HCT116 (cell line): ENCODE data around the gene SELENOM. TPM values are rescaled to one million over a fixed set of nuclear protein-coding genes. Genes with fewer than 3 reads are reported as not detected.

ENCODE experiments used
- ATAC-seq: fragments of 200-7000 bp; cut with Tn5 transposase; 2 replicates; pipeline ENCODE4 v1.9.1; 2020; ENCODE audit warnings: mild to moderate bottlenecking, moderate library complexity
- BruUV-seq: library from RNA; stranded (reverse); fragments of 400-500 nt; replicated peaks from 2 replicates; lab custom pipeline; 2021; lab: Mats Ljungman, UMichigan
- CTCF ChIA-PET: fragments of 300-600 bp; sonication (Branson Sonifier 250); formaldehyde crosslinking; loops from one replicate; lab custom pipeline; 2021; ENCODE audit warnings: antibody characterized with exemption; lab: Charles Lee
- POLR2A ChIA-PET: fragments of 300-600, 350-600 bp; sonication (Branson Sonifier 250); formaldehyde crosslinking; loops from one replicate; lab custom pipeline; 2021; ENCODE audit warnings: antibody characterized with exemption; lab: Charles Lee
- RAD21 ChIA-PET, 2 experiments: fragments of 300-600 bp; sonication (Branson Sonifier 250); formaldehyde crosslinking; loops; one replicate each; lab custom pipeline; 2023; ENCODE audit warnings: low total read pairs in 2 of 2; ENCODE audit not compliant: uncharacterized antibody in 2 of 2, unreplicated experiment in 2 of 2, low non-redundant PET in 1 of 2; lab: Charles Lee
- DNase-seq: peaks from one replicate; pipeline ENCODE4 v3.0.0-alpha.2; 2010; ENCODE audit warnings: low read depth, low spot score
- H2AFZ ChIP-seq: fragments of 200-600 bp; shearing (Covaris generic), sonication (generic); 2 replicates; pipeline ENCODE4 v1.6.1; 2017; ENCODE audit warnings: low read depth, mixed run types, mixed read lengths, antibody characterized with exemption, low read length; ENCODE audit not compliant: poor library complexity, severe bottlenecking
- H3K27ac ChIP-seq: 2 replicates; pipeline ENCODE4 v1.5.1; 2012; ENCODE audit warnings: low read depth, low read length
- H3K27me3 ChIP-seq: fragments of 200-600 bp; sonication (generic); 2 replicates; pipeline ENCODE4 v1.6.1; 2016; ENCODE audit warnings: mixed run types, low read length, mixed read lengths; ENCODE audit not compliant: insufficient read depth
- H3K36me3 ChIP-seq, 2 experiments: fragments of 200-500 bp in 1 of 2; fragments of 200-600 bp in 1 of 2; sonication (Bioruptor generic) in 1 of 2; sonication (generic) in 1 of 2; 2 replicates each; pipeline versions ENCODE4 v1.5.1 to v1.6.1; 2014 to 2016; ENCODE audit warnings: low read length in 2 of 2, inconsistent platforms in 1 of 2, mixed read lengths in 1 of 2, mixed run types in 1 of 2; ENCODE audit not compliant: insufficient read depth in 2 of 2, control insufficient read depth in 1 of 2
- H3K4me1 ChIP-seq, 2 experiments: fragments of 200-600 bp in 1 of 2; sonication (generic) in 1 of 2; 2 replicates each; pipeline versions ENCODE4 v1.5.1 to v1.6.1; 2012 to 2017; ENCODE audit warnings: low read length in 2 of 2, inconsistent platforms in 1 of 2, mild to moderate bottlenecking in 1 of 2, mixed read lengths in 1 of 2, mixed run types in 1 of 2, moderate library complexity in 1 of 2; ENCODE audit not compliant: insufficient read depth in 2 of 2, control insufficient read depth in 1 of 2
- H3K4me2 ChIP-seq: fragments of 200-600 bp; sonication (generic); 2 replicates; pipeline ENCODE4 v1.6.1; 2017; ENCODE audit warnings: mixed run types, low read length, mixed read lengths
- H3K4me3 ChIP-seq, 2 experiments: fragments of 200-600 bp in 1 of 2; sonication (generic) in 1 of 2; replicated peaks in 1 of 2; 2 replicates each; pipeline ENCODE4 v1.5.1; 2011 to 2016; ENCODE audit warnings: low read length in 2 of 2, control low read depth in 1 of 2, low read depth in 1 of 2, mild to moderate bottlenecking in 1 of 2, mixed read lengths in 1 of 2, mixed run types in 1 of 2
- H3K79me2 ChIP-seq: fragments of 200-600 bp; sonication (generic); 2 replicates; pipeline ENCODE4 v1.6.1; 2017; ENCODE audit warnings: mild to moderate bottlenecking, mixed run types, low read length, moderate library complexity, mixed read lengths; ENCODE audit not compliant: insufficient read depth
- H3K9ac ChIP-seq: fragments of 200-600 bp; sonication (generic); 2 replicates; pipeline ENCODE4 v1.6.1; 2016; ENCODE audit warnings: low read length, mixed read lengths
- H3K9me2 ChIP-seq: fragments of 200-600 bp; sonication (generic), shearing (Covaris generic); 2 replicates; pipeline ENCODE4 v1.6.1; 2017; ENCODE audit warnings: mixed run types, mild to moderate bottlenecking, moderate library complexity; ENCODE audit not compliant: insufficient read depth
- H3K9me3 ChIP-seq, 2 experiments: fragments of 200-500 bp in 1 of 2; fragments of 200-600 bp in 1 of 2; sonication (Bioruptor generic) in 1 of 2; sonication (generic) in 1 of 2; 2 replicates each; pipeline ENCODE4 v1.6.1; 2014 to 2017; ENCODE audit warnings: low read length in 2 of 2, mixed read lengths in 2 of 2, inconsistent platforms in 1 of 2, low read depth in 1 of 2, mild to moderate bottlenecking in 1 of 2, mixed run types in 1 of 2, moderate library complexity in 1 of 2; ENCODE audit not compliant: control insufficient read depth in 1 of 2, insufficient read depth in 1 of 2
- H4K20me1 ChIP-seq: fragments of 200-600 bp; sonication (generic), shearing (Covaris generic); 2 replicates; pipeline ENCODE4 v1.6.1; 2017; ENCODE audit warnings: mixed run types, mild to moderate bottlenecking, moderate library complexity; ENCODE audit not compliant: insufficient read depth
- ATF3 ChIP-seq: IDR thresholded peaks from 2 replicates; pipeline ENCODE4 v1.6.1; 2012
- CBX3 ChIP-seq: IDR thresholded peaks from 2 replicates; pipeline ENCODE4 v1.6.1; 2012; ENCODE audit warnings: low read depth
- CEBPB ChIP-seq: IDR thresholded peaks from 2 replicates; pipeline ENCODE4 v1.6.1; 2012; ENCODE audit warnings: low read depth
- CTCF ChIP-seq, 3 experiments: fragments of 200-600 bp in 1 of 3; sonication (generic) in 1 of 3; IDR thresholded peaks in 2 of 3; conservative IDR thresholded peaks in 1 of 3; 2 replicates each; pipeline ENCODE4 v1.5.1; 2012 to 2017; ENCODE audit warnings: low read depth in 2 of 3, low read length in 2 of 3, antibody characterized with exemption in 1 of 3, borderline replicate concordance in 1 of 3, control low read depth in 1 of 3, mild to moderate bottlenecking in 1 of 3, mixed read lengths in 1 of 3, mixed run types in 1 of 3, moderate library complexity in 1 of 3; ENCODE audit not compliant: insufficient read depth in 1 of 3
- EGR1 ChIP-seq: IDR thresholded peaks from 2 replicates; pipeline ENCODE4 v1.6.1; 2012; ENCODE audit warnings: low read depth
- ELF1 ChIP-seq: IDR thresholded peaks from 2 replicates; pipeline ENCODE4 v1.6.1; 2012; ENCODE audit warnings: low read depth, borderline replicate concordance
- EZH2 ChIP-seq: fragments of 200-600 bp; sonication (generic); IDR thresholded peaks from 2 replicates; pipeline ENCODE4 v1.6.1; 2017; ENCODE audit warnings: antibody characterized with exemption, mixed run types
- EZH2phosphoT487 ChIP-seq: fragments of 200-600 bp; IDR thresholded peaks from 2 replicates; pipeline ENCODE4 v1.6.1; 2018; ENCODE audit warnings: antibody characterized with exemption, borderline replicate concordance
- FOSL1 ChIP-seq: IDR thresholded peaks from 2 replicates; pipeline ENCODE4 v1.6.1; 2012; ENCODE audit warnings: low read depth
- MAX ChIP-seq: IDR thresholded peaks from 2 replicates; pipeline ENCODE4 v1.6.1; 2012
- RAD21 ChIP-seq: IDR thresholded peaks from 2 replicates; pipeline ENCODE4 v1.6.1; 2012; ENCODE audit warnings: low read depth, mild to moderate bottlenecking
- SP1 ChIP-seq: IDR thresholded peaks from 2 replicates; pipeline ENCODE4 v1.6.1; 2012; ENCODE audit warnings: low read depth
- SRF ChIP-seq: IDR thresholded peaks from 2 replicates; pipeline ENCODE4 v1.6.1; 2012; ENCODE audit warnings: low read depth
- TCF7L2 ChIP-seq: IDR thresholded peaks from 2 replicates; pipeline ENCODE4 v1.7.0; 2011; ENCODE audit warnings: borderline replicate concordance, inconsistent platforms; ENCODE audit not compliant: insufficient read depth, insufficient read length; ENCODE audit errors: extremely low read depth
- ZBTB33 ChIP-seq: IDR thresholded peaks from 2 replicates; pipeline ENCODE4 v1.6.1; 2011; ENCODE audit warnings: mild to moderate bottlenecking, low read length, moderate library complexity; ENCODE audit not compliant: insufficient replicate concordance; ENCODE audit errors: extremely low read depth
- ZFX ChIP-seq: fragments of 450-650 bp; IDR thresholded peaks from 2 replicates; pipeline ENCODE4 v1.6.1; 2017
- ZNF274 ChIP-seq: fragments of 200-500 bp; sonication (Bioruptor generic); IDR thresholded peaks from 2 replicates; pipeline ENCODE4 v1.6.1; 2014; ENCODE audit warnings: mild to moderate bottlenecking, low read depth, low read length, inconsistent platforms
- intact Hi-C: fragments of 100-400 bp; cut with micrococcal nuclease; formaldehyde crosslinking; loops from 2 replicates; pipeline ENCODE4 v1.10.0; 2022
- total RNA-seq: library from RNA; stranded (reverse); gene quantifications from one replicate; pipeline ENCODE4 v1.2.1, GENCODE V29; 2021; ENCODE audit not compliant: unreplicated experiment

SELENOM gene
- total RNA-seq, 1 experiment from 2014 or later: 65.6 TPM

- H3K27ac ChIP-seq: no peak overlapping the region
- TF ChIP-seq CTCF (IDR thresholded peaks at IDR 0.05 in 2 of 3, conservative IDR thresholded peaks at IDR 0.05 in 1 of 3; ENCODE audit: borderline replicate concordance in 1 of 3, insufficient read depth in 1 of 3, low read depth in 2 of 3, low read length in 2 of 3) (no peak), MAX (no peak), ATF3 (no peak), CEBPB (no peak), RAD21 (no peak), EZH2phosphoT487 (no peak), ZFX (no peak), FOSL1 (no peak), CBX3 (no peak), EGR1 (no peak), SP1 (no peak), TCF7L2 (no peak), EZH2 (no peak), SRF (no peak), ZNF274 (no peak), ELF1 (no peak), ZBTB33 (no peak)
- intact Hi-C loops: no loop called here
- DNase-seq: no peak
- no peak overlapping the region for H3K4me2 ChIP-seq
- ATAC-seq: no peak
- no peaks in the 10 kb centered on the region for H3K27me3 ChIP-seq
- no peaks in the 10 kb centered on the region for H4K20me1 ChIP-seq
- H3K4me1 ChIP-seq: peaks cover 0 to 15% of the 10 kb centered on the region in 2 experiments; a peak in 2 of 4 replicates
- no peak overlapping the region for H2AFZ ChIP-seq
- no peak overlapping the region for H3K4me3 ChIP-seq
- ChIA-PET RAD21 (no interaction called here), POLR2A (interaction anchor here (1.4 kb wide), 1 partner anchor 8 kb away, joined by 4 read pairs; the partner anchor contains the start of gene SELENOM), CTCF (interaction anchor here (1.0 kb wide), 1 partner anchor 8 kb away, joined by 4 read pairs; the partner anchor contains the start of gene SELENOM)
- no TSS peak for BruUV-seq
- H3K36me3 ChIP-seq: peaks cover 27 to 50% of the 10 kb centered on the region in 2 experiments
- no peaks in the 10 kb centered on the region for H3K79me2 ChIP-seq
- no peak overlapping the region for H3K9ac ChIP-seq
- H3K9me3 ChIP-seq: no peaks in the 10 kb centered on the region
- no peaks in the 10 kb centered on the region for H3K9me2 ChIP-seq
Measured at GRCh38 chr22:31099386-31099785, 8.0 kb downstream of the SELENOM start.
